NB4 (cell line): Measurements from ENCODE around the gene MUL1.

ENCODE experiments used
- DNase-seq: peaks from one replicate; pipeline ENCODE4 v3.0.0; 2010; ENCODE audit warnings: low read depth
- H3K4me3 ChIP-seq: one replicate; pipeline ENCODE4 v1.5.1; 2011; ENCODE audit warnings: mild to moderate bottlenecking, low read depth, low read length, moderate library complexity
- MYC ChIP-seq: IDR thresholded peaks from 2 replicates; pipeline ENCODE4 v1.6.1; 2011; ENCODE audit warnings: low read depth, low read length
- POLR2A ChIP-seq: IDR thresholded peaks from 2 replicates; pipeline ENCODE4 v1.6.1; 2011; ENCODE audit warnings: mild to moderate bottlenecking; ENCODE audit not compliant: insufficient read length; ENCODE audit errors: extremely low read depth
- TF ChIP-seq, protein P1 (sequence below): IDR thresholded peaks from 2 replicates; pipeline ENCODE4 v1.6.1; 2011; ENCODE audit warnings: low read depth, low read length
- TF ChIP-seq, protein P2 (sequence below): IDR thresholded peaks from one replicate; pipeline ENCODE4 v1.5.1; 2012; ENCODE audit warnings: low read depth, low read length

The MUL1 gene

DNA sequence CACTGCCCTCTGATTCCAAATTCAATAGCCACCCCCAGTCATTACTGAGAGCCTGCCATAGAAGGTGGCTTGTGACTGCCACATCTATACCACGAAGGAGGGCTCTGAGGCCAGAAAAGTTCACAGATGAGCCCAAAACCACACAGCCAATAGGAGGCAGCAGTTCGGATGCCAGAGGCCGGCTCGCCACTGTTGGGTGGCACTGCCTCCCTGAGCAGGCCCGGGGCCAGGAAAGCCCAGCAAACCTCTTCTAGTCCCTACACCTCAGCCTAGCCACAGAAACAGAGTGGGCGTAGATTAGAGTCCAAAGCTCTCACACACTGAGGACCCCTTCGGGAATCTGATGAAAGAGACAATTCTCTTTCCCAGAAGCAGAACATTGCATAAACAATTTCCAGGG, 16.1 kb downstream of the MUL1 start:
- no peak overlapping the region for H3K4me3 ChIP-seq
- DNase-seq, result no peak
- TF ChIP-seq, protein P1, sequence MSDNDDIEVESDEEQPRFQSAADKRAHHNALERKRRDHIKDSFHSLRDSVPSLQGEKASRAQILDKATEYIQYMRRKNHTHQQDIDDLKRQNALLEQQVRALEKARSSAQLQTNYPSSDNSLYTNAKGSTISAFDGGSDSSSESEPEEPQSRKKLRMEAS, result no peak
- TF ChIP-seq, protein P2, sequence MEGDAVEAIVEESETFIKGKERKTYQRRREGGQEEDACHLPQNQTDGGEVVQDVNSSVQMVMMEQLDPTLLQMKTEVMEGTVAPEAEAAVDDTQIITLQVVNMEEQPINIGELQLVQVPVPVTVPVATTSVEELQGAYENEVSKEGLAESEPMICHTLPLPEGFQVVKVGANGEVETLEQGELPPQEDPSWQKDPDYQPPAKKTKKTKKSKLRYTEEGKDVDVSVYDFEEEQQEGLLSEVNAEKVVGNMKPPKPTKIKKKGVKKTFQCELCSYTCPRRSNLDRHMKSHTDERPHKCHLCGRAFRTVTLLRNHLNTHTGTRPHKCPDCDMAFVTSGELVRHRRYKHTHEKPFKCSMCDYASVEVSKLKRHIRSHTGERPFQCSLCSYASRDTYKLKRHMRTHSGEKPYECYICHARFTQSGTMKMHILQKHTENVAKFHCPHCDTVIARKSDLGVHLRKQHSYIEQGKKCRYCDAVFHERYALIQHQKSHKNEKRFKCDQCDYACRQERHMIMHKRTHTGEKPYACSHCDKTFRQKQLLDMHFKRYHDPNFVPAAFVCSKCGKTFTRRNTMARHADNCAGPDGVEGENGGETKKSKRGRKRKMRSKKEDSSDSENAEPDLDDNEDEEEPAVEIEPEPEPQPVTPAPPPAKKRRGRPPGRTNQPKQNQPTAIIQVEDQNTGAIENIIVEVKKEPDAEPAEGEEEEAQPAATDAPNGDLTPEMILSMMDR, result no peak
- no peak for TF ChIP-seq POLR2A
- TF ChIP-seq MYC, result no peak

DNA sequence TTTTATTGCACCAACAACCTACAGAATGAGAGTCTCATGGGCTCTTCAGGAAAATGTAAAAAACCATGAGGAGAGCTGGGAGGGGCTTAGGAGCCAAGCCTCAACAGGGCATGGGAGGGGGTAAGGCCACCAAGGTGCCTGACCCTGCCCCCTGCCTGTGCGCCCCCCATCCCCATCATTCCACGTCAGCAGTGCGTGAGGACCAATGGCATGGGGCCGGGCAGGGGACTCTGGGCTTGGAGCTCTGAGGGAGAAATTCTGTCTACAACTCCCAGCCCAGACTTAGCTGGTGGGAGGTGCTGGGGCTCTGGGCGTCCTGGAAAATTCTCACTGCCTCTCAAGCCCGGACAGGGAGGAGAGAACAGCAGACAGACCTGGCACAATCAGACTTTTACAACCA, 16.8 kb downstream of the MUL1 start:
- H3K4me3 ChIP-seq, result no peak overlapping the region
- no peak for DNase-seq
- TF ChIP-seq, protein P1, result no peak
- TF ChIP-seq POLR2A, result no peak
- no peak for TF ChIP-seq MYC
- TF ChIP-seq, protein P2, result no peak

DNA sequence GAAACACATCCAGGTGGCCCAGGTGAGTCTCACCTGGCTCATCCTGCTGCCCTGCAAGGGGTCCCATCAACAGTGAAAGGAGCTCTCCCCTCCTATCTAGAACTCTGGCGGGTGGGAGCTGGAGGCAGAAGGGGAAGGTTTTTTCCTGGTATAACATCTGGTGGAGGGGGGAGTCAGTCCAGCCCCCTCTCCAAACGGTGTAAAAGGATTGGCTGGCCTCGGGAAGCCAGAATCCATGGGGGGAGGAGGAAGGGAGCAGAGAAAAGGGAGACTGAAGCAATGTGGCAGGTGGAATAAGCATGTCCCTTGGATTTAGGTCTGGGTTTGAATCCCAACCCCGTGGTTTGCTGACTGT, 20.7 kb downstream of the MUL1 start:
- no peak for DNase-seq
- H3K4me3 ChIP-seq, result no peak overlapping the region
- TF ChIP-seq, protein P2, result no peak
- TF ChIP-seq MYC (no peak), POLR2A (no peak)
- TF ChIP-seq, protein P1, result no peak

DNA sequence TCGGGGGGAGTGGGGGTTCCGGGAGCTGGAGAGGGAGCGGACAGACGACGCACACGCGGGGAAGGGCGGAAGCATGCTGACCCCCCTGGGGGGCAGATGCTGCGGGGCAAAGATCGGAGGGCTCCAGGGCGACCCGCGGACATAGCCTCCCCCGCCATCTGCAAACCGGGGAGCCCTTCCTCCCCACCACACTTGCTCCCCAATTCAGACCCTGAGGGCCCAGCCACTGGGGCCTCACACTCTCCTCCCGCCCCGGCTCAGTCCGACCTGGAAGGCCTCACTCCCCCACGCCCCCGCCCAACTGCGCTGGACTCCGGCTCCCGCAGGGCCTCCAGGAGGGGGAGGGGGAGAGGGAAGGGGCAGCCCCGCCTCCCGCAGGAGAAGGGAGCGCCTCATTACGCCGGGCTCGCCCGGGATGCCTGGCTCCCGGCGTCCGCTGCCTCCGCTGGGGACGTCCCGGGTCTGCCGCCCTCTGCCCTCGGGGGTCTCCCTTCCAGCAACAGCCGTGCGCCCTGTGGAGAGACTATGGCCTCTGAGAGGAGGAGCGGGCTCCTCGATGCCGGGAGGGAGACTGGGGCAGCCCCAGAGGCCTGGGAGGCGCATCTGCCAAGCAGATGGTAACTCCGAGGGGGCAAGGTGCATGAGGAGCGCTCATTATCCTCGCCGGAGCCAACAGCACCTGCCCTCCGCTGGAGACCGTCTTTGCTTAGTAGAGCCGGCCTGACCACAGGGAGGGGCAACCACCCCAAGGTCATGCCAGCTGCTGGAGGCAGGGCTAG, 21.3 kb downstream of the MUL1 start:
- TF ChIP-seq, protein P2, result no peak
- no peak for TF ChIP-seq POLR2A
- TF ChIP-seq MYC, result no peak
- TF ChIP-seq, protein P1, result no peak
- no peak for DNase-seq

DNA sequence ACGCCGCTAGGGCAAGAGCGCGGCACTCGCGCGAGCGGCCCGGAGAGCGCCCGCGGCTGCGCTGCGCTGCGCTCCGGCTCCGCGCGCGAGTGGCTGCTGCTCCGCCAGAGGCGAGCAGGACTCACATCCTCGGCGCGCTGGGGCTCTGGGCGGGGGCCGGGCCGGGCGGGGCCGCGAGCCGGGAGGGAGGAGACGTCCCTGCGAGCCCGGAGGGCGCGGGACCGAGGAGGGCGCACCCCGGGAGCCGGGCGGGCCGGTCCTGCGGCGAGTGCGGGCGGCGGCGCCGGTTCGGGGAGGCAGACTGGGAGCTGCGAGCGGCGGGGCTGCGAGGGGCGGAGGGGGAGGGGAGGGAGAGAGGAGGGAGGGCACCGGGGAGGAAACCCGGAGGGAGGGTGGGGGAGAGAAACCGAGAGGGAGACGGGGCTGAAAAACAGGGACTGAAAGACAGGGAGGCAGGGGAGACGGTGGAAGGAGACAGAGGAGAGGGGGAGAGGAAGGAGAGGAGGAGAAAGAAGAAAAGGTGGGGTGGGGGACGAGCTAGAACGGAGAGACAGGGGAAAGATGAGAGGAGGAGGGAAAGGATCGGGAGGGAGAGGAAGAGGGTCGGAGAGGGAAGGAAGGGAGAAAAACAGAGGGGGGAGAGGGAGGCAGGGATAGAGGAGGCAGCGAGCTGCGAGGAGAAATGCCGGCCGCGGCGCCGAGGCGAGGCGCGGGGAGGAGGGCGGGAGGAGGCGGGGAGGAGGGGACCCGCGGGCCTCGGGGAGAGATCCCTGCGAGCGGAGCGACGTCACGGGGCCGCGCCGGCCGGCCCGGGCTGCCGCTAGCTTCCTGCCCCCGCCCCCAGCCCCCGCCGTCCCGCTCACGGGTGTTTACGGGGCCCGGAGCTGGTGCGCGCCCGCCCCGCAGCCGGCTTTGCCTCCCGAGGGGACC, 22.2 kb downstream of the MUL1 start, which contains the start of gene CAMK2N1:
TSS of gene CAMK2N1 (minus strand) at position 684 of the 930 bp plus-strand sequence. CDS start 831 bp downstream, outside the sequence.
- no peak within 1 kb of the TSS for H3K4me3 ChIP-seq
- TF ChIP-seq MYC, result no peak
- TF ChIP-seq, protein P1, result no peak
- TF ChIP-seq POLR2A, result no peak
- TF ChIP-seq, protein P2, result no peak

More for the DNA sequence above, 21.3 kb downstream of the MUL1 start:
- no peak overlapping the region for H3K4me3 ChIP-seq

More for the DNA sequence above, 22.2 kb downstream of the MUL1 start, which contains the start of gene CAMK2N1:
- DNase-seq, result no peak
